GM21528 (cell line): ENCODE results near the gene FMN2.

Experiments used
- ATAC-seq: cut with Tn5 transposase; IDR thresholded peaks from one replicate; pipeline ENCODE4 v1.9.1; 2021; ENCODE audit warnings: mild to moderate bottlenecking, moderate library complexity; ENCODE audit not compliant: unreplicated experiment, low FRiP score

The FMN2 gene

DNA sequence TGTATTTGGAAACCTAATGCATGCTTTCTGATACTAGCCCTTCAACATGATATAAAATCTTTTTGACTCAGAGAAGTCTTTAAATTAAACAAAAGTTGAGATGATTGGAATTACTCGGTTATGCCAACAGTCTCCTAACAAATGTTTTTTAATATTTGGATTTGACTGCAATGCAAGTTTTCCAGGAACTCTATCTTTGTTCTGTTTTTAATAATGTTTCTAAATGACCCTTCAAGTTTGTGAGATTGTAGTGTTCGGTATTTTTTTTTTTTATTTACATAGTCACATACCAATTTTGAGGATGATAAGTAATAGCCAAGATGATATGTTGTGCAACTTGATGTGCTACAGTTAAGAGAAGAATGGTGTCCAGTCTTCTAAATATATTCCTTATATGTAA lies 258.0 kb downstream of the FMN2 start:
- no peak for ATAC-seq

DNA sequence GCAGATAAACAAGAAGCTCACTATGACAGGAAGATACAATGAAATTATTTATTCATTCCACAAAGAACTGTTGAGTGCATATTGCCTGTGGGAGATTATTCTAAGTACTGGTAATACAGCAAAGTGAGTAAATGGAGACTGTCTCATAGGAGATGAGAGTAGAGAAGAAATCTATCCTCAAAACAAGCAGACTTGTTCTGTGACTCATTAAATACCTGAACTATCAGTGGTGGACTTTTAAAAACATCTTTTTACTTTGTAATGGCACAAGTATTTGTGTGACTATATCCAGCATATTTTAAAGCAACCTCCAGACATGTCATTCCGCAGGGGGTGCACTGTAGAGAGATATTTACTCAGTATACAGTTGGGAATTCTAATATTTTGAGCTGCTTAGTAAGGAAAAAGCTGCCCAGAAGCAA lies 259.2 kb downstream of the FMN2 start:
- no peak for ATAC-seq

DNA sequence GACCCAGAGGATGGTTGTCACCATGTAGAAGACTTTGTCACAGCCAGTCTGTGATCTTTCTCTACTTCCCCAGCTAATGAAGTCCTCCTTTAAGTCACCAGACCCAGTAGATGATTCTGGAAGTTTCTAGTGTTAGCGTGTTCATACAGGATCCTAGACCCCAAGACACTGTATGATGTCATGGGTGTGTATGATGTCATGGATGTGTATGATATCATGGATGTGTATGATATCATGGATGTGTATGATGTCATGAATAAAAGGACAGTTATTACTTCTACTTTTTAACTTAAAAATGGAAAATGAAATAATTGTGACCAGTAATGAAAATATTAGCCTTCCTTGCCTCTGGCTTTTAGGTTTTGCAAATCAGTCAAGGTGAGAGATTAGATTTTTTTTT lies 260.0 kb downstream of the FMN2 start:
- ATAC-seq: no peak

DNA sequence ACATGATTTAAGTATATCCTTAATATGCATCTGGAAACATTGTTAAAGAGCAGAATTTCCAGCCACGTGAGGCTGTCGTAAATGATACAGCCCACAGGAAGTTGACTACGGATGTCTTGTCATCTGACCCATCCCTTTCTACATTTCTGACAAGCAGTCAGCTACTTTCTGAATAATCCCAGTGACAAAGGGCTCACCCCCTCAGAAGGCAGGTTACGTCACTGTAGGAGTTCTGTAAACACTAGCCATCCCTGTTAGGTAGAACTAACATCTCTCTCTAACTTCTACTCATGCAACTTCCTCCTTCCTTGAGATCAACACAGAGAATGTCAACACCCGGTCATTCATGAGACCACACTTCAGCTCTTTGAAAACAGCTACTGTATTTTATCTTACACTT lies 261.1 kb downstream of the FMN2 start:
- no peak for ATAC-seq

DNA sequence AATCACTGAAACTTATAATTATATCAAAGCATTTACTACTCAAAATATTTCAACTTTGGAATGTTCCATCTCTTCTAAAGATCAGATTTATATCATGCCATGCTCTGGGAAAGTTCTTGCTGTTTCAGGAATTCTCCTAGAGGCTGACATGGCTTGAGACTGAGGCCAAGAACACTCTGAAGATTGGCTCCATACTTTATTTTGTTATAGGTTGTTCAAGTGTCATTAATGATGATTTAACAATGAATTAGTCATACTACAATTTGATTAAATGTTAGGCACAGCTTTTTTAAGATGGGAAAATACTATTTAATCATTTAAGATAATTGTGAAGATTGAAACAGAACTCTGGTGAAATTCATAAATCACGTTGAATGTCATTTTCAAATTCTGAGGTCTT lies 264.9 kb downstream of the FMN2 start:
- ATAC-seq: no peak

DNA sequence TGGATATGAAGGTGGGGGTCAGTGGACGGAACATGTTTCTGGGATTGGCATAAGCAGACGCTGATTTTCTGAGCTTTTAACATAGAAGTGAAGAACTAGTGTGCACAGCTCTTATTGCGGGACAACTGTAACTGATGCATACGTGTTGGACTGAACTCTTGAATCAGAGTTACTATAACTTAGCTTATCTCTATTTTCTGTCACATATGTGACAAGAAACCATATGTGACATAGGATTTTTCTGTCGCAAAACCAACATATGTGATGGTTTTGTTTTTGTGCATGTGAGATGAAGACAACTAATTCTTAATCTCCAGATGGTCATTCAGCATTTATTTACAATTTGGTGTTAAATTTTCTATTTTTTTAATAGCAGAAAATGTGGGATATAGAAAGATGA lies 270.4 kb downstream of the FMN2 start:
- no peak for ATAC-seq

DNA sequence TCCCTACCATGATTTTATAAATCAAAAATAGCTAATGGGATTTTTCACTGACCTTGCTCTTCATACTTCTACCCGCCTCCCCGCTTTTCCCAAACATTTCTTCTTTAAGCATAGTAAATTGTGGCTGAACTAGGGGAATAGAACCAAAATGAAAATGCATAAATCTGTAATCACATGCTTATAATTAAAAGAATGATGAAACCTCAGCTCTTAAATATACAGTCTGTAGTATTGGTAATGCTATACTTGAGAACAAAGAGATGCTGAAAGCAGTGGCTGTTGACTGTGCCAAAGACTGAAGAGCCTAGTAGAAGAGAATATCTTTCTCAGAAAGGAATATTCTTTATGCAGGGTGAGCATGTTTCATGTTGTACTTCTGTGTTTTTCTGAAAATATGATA lies 271.1 kb downstream of the FMN2 start:
- ATAC-seq: no peak

DNA sequence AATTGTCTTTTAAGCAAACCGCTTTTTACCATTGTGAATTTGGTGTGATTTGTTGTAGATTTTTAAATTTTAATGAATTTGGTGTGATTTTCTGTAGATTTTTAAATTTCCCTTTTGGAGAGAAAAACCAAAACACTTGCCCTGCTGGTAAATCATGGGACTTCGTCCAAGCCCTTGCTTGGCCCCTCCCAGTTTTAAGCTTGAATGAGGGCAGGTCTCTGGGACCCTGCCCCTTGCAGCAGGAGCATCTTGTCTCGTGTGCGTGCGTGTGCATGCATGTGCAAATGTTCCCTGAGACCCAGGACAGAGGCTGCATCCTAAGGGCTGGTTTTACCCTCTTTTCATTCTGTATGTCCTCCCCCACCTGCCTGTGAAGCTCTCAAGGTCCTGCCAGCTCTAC lies 271.6 kb downstream of the FMN2 start:
- no peak for ATAC-seq

DNA sequence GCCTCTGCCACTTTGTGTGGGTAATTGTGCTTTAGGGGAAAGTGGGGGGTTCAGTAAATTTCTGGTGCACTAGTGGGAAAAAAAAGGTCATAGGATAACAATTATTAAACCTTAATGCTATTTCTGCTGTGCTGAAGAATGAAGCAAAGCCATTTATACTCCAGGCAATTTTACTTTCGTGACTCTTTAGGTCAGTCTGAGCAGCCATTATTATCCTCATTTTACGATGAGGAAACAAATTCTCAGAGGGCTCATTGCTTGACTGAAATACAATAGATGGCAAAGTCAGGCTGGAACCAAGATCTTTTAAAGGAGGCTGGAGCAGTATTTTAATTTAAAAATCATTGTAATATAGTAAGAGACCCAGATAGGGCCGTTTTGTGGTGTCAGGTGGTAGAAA lies 272.2 kb downstream of the FMN2 start:
- ATAC-seq: no peak

DNA sequence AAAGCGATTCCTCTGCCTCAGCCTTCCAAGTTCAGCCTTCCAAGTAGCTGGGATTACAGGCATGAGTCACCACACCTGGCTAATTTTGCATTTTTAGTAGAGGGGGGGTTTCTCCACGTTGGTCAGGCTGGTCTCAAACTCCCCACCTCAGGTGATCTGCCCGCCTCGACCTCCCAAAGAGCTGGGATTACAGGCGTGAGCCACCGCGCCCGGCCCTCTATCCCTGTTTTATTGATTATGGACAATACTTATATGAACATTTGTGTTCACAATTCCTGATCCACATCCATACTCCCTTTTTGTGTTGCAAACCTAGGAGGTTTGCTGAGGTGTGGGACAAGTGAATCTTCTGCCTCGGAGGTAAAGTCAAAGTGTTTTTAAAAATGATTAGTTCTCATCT lies 275.0 kb downstream of the FMN2 start:
- ATAC-seq: no peak

DNA sequence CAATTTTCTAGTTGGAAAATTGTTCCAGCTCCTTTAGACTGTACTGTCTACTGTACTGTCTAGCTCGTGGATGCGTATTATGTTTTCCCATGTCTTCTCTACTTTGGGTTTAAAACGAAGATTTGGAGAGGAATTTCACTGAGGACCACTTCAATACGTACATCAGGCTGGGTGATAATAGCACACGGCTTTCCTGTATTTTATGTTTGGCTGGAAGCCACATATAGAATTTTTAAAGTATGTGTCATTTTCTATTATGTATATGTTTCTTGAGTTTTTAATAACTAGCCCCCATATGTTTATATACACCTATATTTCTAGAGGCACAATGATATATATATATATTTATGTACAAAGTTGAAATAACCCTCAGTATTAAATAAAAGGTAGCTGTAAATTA lies 293.9 kb downstream of the FMN2 start:
- no peak for ATAC-seq

DNA sequence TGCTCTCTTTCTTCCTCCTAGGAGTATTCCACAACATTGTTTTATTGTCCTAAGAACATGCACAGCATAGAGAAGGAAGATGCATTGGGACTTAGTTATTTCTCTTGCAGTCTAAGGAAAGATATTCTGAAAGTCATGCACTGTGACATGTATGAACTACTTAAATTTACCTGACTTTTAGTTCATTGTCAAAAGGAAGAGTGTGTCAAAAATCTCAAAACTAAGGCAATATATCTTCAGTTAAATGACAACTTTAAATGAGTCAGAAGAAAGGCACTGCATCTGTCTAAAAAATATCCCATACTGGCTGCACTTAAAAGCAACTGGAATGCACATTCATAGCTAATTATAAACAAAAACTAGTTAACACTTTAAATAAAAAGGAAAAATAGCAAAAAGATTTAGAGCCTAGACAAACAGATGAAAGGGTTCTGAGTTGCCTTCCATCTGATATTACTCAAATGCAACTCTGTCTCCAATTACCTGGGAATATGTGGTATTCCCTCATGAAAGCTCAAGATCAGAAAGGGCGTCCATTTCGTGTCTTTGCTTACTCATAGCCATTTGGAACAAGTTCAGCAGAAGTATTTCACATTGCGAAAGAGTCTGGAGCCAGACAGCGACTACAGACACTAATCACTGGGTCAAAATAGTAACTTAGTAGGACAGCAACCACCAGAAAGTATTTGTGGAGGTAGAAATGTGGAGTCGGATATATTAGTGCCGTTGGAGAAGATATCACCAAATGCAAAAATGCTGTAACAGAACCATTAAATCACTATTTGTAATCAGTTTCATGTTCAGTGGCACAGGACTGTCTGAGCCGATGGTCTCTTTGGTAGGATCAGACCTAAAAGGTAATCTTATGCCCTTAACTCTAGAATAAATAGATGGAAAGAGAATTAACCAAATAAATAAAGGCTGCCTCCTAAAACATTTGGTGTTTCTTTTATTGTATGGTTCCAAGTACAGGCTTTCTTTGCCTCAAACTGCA lies 294.6 kb downstream of the FMN2 start:
- no peak for ATAC-seq

DNA sequence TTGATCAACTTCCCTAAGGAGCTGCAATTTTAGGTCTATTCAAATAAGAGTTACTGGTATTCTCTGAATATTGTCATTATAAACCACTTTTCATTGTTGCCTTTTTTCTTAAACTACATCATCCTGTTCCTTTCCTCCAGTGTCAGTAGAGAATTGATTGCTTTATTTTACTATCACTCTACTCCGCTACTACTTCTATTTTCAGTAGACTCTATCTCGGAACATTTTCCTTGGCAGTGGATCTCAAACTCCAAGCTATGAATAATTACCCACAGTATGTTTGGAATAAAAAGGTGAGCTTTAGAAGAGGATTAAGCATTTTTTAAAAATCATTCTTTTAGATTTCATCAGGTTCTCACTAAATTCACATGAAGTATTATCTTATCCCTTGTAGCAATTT lies 295.4 kb downstream of the FMN2 start:
- no peak for ATAC-seq

DNA sequence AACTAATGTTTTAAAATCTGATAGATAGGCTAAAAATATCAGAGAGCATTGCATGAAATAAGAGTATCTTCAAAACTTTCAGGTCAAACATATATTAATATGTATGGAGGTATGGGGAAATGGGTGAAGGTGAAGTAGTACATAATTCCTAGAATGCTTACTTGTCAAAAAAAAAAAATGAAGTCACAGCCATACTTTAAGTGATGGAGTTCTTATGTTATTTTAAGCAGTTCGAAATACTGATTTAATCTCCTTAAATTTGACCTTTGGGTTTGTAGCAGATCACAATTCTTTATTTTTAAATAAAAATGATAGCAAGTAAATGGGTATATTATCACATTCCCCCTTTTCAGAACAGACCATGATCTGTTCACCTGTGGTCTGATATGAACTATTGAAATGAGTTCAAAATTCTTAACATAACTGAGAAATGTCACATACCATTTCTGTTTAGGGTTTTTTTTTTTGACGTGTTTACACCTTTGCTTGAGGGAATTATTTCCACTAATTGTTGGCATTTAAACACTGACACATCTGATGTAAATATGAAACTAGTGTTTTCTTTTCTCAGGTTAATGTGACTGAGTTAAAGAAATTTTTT lies 300.1 kb downstream of the FMN2 start:
- ATAC-seq: no peak

DNA sequence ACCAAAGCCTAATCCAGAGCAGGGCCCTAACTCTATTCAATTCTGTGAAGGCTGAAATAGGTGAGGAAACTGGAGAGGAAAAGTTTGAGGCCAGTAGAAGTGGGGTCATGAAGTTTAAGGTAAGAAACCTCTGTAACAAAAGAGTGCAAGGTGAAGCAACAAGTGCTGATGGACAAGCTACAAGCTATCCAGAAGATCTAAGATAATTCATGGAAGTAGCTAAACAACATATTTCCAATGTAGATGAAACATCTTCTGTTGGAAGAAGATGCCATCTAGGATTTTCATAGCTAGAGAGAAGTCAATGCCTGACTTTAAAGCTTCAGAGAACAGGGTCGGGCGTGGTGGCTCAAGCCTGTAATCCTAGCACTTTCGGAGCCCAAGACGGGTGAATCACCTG lies 302.7 kb downstream of the FMN2 start:
- no peak for ATAC-seq

DNA sequence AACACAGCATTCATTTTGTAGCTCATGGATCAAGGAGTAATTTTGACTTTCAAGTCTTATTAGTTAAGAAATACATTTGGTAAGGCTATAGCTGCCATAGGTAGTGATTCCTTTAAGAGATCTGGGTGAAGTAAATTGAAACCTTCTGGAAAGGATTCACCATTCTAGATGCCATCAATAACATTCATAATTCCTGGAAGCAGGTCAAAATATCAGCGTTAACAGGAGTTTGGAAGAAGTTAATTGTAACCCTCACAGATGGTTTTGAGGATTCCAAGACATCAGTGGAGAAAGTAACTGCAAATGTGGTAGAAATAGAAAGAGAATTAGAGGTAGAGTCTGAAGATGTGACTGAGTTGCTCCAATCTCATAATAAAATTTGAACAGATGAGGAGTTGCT lies 303.7 kb downstream of the FMN2 start:
- ATAC-seq: no peak

DNA sequence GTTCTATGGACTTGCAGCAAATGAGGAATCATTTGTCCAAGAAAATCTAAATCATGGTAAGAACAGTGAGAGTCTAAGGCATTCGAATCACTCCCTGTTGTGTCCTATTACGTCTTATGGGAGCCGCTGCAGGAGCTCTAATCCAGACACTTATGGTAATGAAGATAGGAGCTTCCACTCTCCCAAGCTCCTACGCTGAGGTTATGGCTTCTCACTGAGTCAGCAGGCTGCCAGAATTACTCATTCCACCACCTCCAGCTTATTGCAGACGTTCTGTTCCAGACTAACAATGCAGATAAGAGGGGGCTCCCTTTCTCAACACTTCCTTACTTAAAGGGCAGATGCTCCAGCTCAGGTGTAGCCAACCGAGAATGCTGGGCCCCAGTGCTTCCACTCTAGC lies 307.7 kb downstream of the FMN2 start:
- no peak for ATAC-seq

DNA sequence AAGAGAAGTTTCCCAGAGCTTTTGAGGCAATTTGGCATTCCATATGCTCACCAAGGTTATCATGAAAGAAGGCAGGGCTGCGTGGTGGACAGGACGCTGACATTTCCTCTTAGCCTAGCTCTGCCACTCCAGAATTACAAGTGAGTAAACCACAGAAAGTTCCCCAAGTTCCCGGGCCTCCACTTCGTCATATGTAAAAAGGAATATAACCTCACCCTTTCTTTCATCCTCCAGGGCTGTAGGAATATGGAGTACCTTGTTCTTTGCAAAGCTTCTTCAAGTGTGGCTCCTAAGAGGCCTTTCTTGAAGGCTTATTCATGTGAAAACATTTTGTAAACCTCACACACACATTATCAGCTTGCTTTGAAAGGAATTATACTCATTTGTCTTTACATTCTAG lies 310.0 kb downstream of the FMN2 start:
- no peak for ATAC-seq

DNA sequence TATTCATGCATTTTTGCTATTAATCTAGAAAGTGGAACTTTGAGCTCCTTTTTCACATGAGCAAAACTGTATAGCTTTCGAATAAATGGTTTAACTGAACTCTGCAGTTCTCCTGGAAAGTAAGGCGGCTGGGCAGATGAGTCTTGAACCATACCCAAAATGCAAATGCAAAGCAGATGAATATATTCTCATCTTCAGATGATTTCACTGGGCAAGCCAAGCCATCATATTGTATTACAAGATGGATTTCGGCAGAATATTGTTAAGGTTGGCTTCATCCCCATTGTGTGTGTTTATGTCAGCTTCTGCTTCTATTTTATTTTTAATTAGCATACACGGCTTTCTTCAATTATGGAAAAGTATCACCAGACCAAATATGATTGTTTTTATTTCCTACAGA lies 310.6 kb downstream of the FMN2 start:
- no peak for ATAC-seq

DNA sequence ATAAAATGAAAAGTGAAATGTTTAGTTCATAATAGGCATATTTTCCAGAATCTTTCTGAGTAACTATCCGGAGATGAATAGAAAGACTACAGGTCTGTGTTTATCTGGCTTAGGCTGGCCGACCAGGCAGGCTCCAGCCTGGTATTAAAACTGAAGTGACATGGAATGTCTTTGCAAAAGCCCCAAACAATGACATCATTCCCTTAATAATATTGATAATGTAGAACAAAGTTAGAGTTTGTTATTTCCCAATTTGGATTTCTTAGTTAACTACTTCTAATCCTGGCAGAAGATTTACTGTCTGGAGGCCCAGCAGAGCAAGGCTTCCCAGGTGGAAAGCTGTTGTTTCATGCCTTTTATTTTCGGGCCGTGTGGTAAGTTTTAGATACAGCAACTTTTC lies 312.6 kb downstream of the FMN2 start:
- no peak for ATAC-seq

DNA sequence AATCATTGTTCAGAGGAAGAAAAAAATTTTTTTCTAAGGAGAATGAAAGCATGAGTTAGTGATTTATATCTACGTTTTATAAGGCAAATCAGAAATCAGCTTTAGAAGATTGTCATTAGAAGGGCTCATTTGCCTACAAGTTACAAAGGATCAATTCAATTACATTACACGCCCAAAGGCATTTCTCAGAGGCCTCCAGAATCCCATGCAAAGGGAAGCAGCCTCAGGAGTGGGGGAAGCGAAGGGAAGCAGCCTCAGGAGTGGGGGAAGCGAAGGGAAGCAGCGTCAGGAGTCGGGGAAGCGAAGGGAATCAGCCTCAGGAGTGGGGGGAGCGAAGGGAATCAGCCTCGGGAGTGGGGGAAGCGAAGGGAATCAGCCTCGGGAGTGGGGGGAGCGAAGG lies 314.1 kb downstream of the FMN2 start:
- no peak for ATAC-seq

DNA sequence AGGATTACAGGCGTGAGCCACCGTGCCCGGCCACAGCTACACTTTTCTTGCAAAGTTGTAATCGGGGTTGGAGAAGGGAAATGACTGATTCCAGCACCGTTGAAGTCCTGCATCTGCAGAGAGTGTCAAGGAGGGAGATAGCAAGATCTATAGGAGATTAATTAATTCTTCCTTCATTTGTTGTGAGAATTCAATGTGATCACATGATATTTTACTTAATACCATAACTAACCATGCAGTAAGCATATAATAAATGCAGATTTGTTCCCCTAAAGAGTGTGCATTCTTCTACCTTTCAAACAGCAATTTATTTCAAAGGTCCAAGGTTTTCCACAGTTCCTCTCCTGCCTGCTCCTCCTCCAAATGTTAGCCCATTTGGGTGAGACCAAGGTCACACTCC lies 315.7 kb downstream of the FMN2 start:
- ATAC-seq: no peak
